Activated T-cell treated with anti-CD3 and anti-CD28 coated beads for 24 hours (primary cell): ENCODE measurements around the gene LRFN2.

ENCODE experiments used
- DNase-seq: peaks from one replicate; pipeline ENCODE4 v3.0.0-alpha.2; 2020; ENCODE audit warnings: low read depth

The LRFN2 gene

GRCh38 chr6:40543776-40544175 is 43.4 kb downstream of the LRFN2 start:
- no peak for DNase-seq

GRCh38 chr6:40543146-40543545 is 44.0 kb downstream of the LRFN2 start:
- DNase-seq, result no peak

- no peak for DNase-seq
Measured at GRCh38 chr6:40542175-40542764, 44.9 kb downstream of the LRFN2 start.

- no peak for DNase-seq
Measured at GRCh38 chr6:40541556-40542174, 45.5 kb downstream of the LRFN2 start.

GRCh38 chr6:40540790-40541189 is 46.4 kb downstream of the LRFN2 start:
- DNase-seq, result no peak

- no peak for DNase-seq
Measured at GRCh38 chr6:40539853-40540252, 47.3 kb downstream of the LRFN2 start.

- no peak for DNase-seq
Measured at GRCh38 chr6:40538556-40538955, 48.6 kb downstream of the LRFN2 start.

GRCh38 chr6:40537446-40537845 is 49.7 kb downstream of the LRFN2 start:
- no peak for DNase-seq

- DNase-seq, result no peak
Measured at GRCh38 chr6:40536442-40536841, 50.7 kb downstream of the LRFN2 start.

- DNase-seq, result no peak
Measured at GRCh38 chr6:40535819-40536380, 51.3 kb downstream of the LRFN2 start.

GRCh38 chr6:40535110-40535818 is 51.9 kb downstream of the LRFN2 start:
- no peak for DNase-seq

- DNase-seq, result no peak
Measured at GRCh38 chr6:40532349-40533000, 54.7 kb downstream of the LRFN2 start.

GRCh38 chr6:40529919-40530318 is 57.2 kb downstream of the LRFN2 start:
- no peak for DNase-seq

- DNase-seq, result no peak
Measured at GRCh38 chr6:40529040-40529439, 58.1 kb downstream of the LRFN2 start.

GRCh38 chr6:40528051-40528450 is 59.1 kb downstream of the LRFN2 start:
- DNase-seq, result no peak

- DNase-seq, result no peak
Measured at GRCh38 chr6:40526036-40526435, 61.1 kb downstream of the LRFN2 start.

GRCh38 chr6:40524797-40525585 is 62.2 kb downstream of the LRFN2 start:
- no peak for DNase-seq

GRCh38 chr6:40523505-40524172 is 63.5 kb downstream of the LRFN2 start:
- DNase-seq, result no peak

GRCh38 chr6:40521496-40521895 is 65.7 kb downstream of the LRFN2 start:
- no peak for DNase-seq

- DNase-seq, result no peak
Measured at GRCh38 chr6:40520678-40521077, 66.5 kb downstream of the LRFN2 start.

GRCh38 chr6:40520084-40520483 is 67.1 kb downstream of the LRFN2 start:
- no peak for DNase-seq
